Epithelial cell of alveolus of lung (primary cell): Measurements from ENCODE around the gene TRIM65. TPM values are rescaled to one million over a fixed set of nuclear protein-coding genes. Genes with fewer than 3 reads are reported as not detected.

Experiments used
- total RNA-seq: library from RNA; depleted of rRNA; stranded (reverse); fragments of >200 nt; gene quantifications from 2 replicates; pipeline ENCODE4 v1.2.1, GENCODE V29; 2015

The TRIM65 gene
- total RNA-seq, result 27.2 and 30.4 TPM in 2 replicates

DNA sequence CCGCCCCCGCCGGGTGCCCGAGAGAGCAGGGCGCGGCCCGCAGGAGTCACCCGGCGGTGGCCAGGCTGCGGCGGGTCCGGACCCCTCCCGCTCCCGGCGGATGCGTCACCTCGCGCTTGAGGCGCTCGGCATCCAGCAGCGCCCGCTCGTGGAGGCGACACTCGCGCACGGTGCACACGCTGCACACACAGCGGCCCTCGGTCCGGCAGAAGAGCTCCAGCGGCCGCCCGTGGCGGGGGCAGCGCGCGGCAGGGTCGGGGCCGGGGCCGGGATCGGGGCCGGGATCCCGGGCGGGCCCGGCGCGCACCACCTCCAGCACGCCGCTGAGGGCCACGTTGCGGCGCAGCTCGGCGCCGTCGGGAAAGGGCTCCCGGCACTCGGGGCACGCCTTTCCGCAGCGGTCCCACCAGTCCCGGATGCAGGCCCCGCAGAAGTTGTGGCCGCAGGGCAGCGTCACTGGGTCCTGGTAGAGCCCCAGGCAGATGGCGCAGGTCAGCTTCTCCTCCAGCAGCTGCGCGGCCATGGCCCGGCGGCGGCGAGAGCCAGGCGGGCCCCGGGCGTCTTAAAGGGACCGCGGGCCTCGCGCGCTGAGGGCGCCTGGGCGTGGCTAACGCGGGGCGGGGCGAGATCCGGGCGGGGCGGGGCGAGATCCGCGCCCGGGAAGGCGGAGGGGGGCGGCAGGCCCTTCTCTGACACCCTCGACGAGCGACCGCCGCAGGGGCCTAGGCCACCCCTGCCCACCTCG lies at the start of gene TRIM65:
TSS of gene TRIM65 (minus strand) at position 537 of the 745 bp plus-strand sequence. CDS start at position 523, 14 bp downstream.

GRCh38 chr17:75940727-75941441 lies 44.1 kb upstream of the TRIM65 start, which contains the start of gene FBF1:
TSS of gene FBF1 (minus strand) at chr17:75941042. CDS start at chr17:75938149, 2,893 bp downstream.

DNA sequence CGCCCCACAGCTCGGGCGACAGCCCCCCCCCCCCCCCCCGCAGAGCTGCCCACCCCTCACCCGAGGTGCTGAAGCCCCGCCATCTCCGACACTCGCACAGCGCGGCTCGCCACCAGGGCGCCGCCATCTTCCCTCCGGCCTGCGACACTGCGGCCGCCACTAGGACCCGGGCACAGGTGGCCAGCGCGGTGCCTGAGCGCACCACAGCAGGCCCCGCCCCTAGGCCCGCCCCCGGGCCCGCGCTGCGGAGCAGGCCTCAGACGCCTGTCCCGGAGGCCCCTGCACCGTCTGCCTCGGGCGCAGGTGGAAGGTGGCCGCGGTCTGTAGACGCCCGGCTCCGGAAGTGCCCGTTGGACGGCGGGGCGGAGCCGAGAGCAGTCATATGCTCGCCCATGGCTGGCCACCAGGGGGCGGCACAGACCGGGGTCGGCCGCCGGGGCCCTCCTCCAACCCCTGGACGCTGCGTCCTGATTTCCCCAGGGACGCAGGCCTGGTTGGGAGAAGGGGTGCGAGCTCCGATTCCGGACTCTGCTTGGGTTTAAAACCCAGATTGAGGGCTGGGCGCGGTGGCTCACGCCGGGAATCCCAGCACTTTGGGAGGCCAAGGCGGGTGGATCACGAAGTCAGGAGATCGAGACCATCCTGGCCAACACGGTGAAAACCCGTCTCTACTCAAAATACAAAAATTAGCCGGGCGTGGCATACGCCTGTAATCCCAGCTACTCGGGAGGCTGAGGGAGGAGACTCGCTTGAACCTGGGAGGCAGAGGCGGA lies 8.2 kb upstream of the TRIM65 start, which contains the start of gene MRPL38:
TSS of gene MRPL38 (minus strand) at position 136 of the 773 bp plus-strand sequence. CDS start at position 127, 9 bp downstream.

GRCh38 chr17:75878174-75878998 lies 18.4 kb downstream of the TRIM65 start, which contains the start of gene TRIM47:
TSS of gene TRIM47 (minus strand) at chr17:75878581. CDS start at chr17:75878548, 33 bp downstream.

GRCh38 chr17:75855310-75856061 lies 41.3 kb downstream of the TRIM65 start, which contains the start of gene WBP2:
TSS of gene WBP2 (minus strand) at chr17:75855335. CDS start at chr17:75855297, 38 bp downstream.

GRCh38 chr17:75843577-75844529 lies 52.9 kb downstream of the TRIM65 start, which contains the start of gene UNC13D:
TSS of gene UNC13D (minus strand) at chr17:75844404. CDS start at chr17:75844337, 67 bp downstream.

Other genes starting within 250 kb of the TRIM65 start
- gene RECQL5, start 229.8 kb downstream of the TRIM65 start, total RNA-seq, result 12.3 and 22.4 TPM in 2 replicates
- 45.2 and 58.1 TPM in 2 replicates for gene SAP30BP, start 229.6 kb downstream of the TRIM65 start, total RNA-seq
- gene ITGB4, start 175.5 kb downstream of the TRIM65 start, total RNA-seq, result 2.1 and 22.9 TPM in 2 replicates
- 51.7 and 54.4 TPM in 2 replicates for gene GALK1, start 131.8 kb downstream of the TRIM65 start, total RNA-seq
- 13.3 and 38.2 TPM in 2 replicates for gene UNK, start 112.1 kb downstream of the TRIM65 start, total RNA-seq
- 0.48 and 4.1 TPM in 2 replicates for gene UNC13D, start 52.5 kb downstream of the TRIM65 start, total RNA-seq
- 36.0 and 60.9 TPM in 2 replicates for gene WBP2, start 41.6 kb downstream of the TRIM65 start, total RNA-seq
- 13.4 and 24.3 TPM in 2 replicates for gene TRIM47, start 18.4 kb downstream of the TRIM65 start, total RNA-seq
- 26.5 and 28.3 TPM in 2 replicates for gene MRPL38, start 7.9 kb upstream of the TRIM65 start, total RNA-seq
- 4.4 and 7.1 TPM in 2 replicates for gene FBF1, start 44.1 kb upstream of the TRIM65 start, total RNA-seq
- gene ACOX1, start 82.2 kb upstream of the TRIM65 start, total RNA-seq, result 25.2 and 25.7 TPM in 2 replicates
- gene TEN1, start 82.3 kb upstream of the TRIM65 start, total RNA-seq, result 18.2 and 19.6 TPM in 2 replicates
- gene CDK3, start 103.9 kb upstream of the TRIM65 start, total RNA-seq, result 0.78 and 3.7 TPM in 2 replicates
- 0.16 and 0.26 TPM in 2 replicates for gene EVPL, start 130.4 kb upstream of the TRIM65 start, total RNA-seq
- gene SRP68, start 175.6 kb upstream of the TRIM65 start, total RNA-seq, result 32.8 and 53.5 TPM in 2 replicates
- 0.16 TPM in 1 of 2 replicates, not detected in the other for gene GALR2, start 177.8 kb upstream of the TRIM65 start, total RNA-seq
- gene ZACN, start 182.2 kb upstream of the TRIM65 start, total RNA-seq, result not detected in 2 replicates
- 39.0 and 57.3 TPM in 2 replicates for gene EXOC7, start 206.8 kb upstream of the TRIM65 start, total RNA-seq
- gene FOXJ1, start 244.3 kb upstream of the TRIM65 start, total RNA-seq, result not detected in 2 replicates